ENCODE results near the gene CDHR4.
"Not testable (repeated sequence)": the region's sequence is repeated elsewhere in the genome, so short reads cannot be mapped to it uniquely, and the experiment has no call there.

Gene CDHR4

GRCh38 chr3:49779358-49780079, 20.2 kb downstream of the CDHR4 start:
- no peak for DNase-seq

GRCh38 chr3:49776101-49776500, 23.6 kb downstream of the CDHR4 start:
- DNase-seq: not testable (repeated sequence)

GRCh38 chr3:49775538-49775937, 24.1 kb downstream of the CDHR4 start:
- no peak for DNase-seq

- no peak for DNase-seq
Measured at GRCh38 chr3:49772703-49773102, 27.0 kb downstream of the CDHR4 start.

GRCh38 chr3:49771340-49771938, 28.2 kb downstream of the CDHR4 start:
- DNase-seq: no peak

GRCh38 chr3:49769926-49770325, 29.7 kb downstream of the CDHR4 start:
- DNase-seq: no peak

GRCh38 chr3:49769286-49769915, 30.3 kb downstream of the CDHR4 start:
- no peak for DNase-seq

GRCh38 chr3:49763981-49764380, 35.7 kb downstream of the CDHR4 start:
- DNase-seq: no peak

- DNase-seq: no peak
Measured at GRCh38 chr3:49761661-49762060, 38.0 kb downstream of the CDHR4 start.

- no peak for DNase-seq
Measured at GRCh38 chr3:49759226-49759625, 40.4 kb downstream of the CDHR4 start.

- DNase-seq: no peak
Measured at GRCh38 chr3:49757197-49757596, 42.5 kb downstream of the CDHR4 start.

- DNase-seq: no peak
Measured at GRCh38 chr3:49756036-49756435, 43.6 kb downstream of the CDHR4 start.

GRCh38 chr3:49754536-49754935, 45.1 kb downstream of the CDHR4 start:
- DNase-seq: no peak

- no peak for DNase-seq
Measured at GRCh38 chr3:49751501-49751900, 48.2 kb downstream of the CDHR4 start.

- no peak for DNase-seq
Measured at GRCh38 chr3:49750056-49750455, 49.6 kb downstream of the CDHR4 start.

- not testable (repeated sequence) for DNase-seq
Measured at GRCh38 chr3:49748874-49749273, 50.8 kb downstream of the CDHR4 start.

GRCh38 chr3:49747792-49748480, 51.7 kb downstream of the CDHR4 start:
- no peak for DNase-seq

GRCh38 chr3:49745986-49746385, 53.7 kb downstream of the CDHR4 start:
- no peak for DNase-seq

All from NCI-H345 (cell line).